Gastroesophageal sphincter (tissue), 3 donors: ENCODE results near the gene MTX1.

ENCODE experiments used
- EP300 ChIP-seq: sonication (generic); formaldehyde crosslinking; IDR thresholded peaks from one replicate; pipeline ENCODE4 v1.6.1; 2017; ENCODE audit warnings: antibody characterized with exemption, mild to moderate bottlenecking
- POLR2A ChIP-seq, 2 donors: fragments of 450-650 bp; IDR thresholded peaks; one replicate each; pipeline ENCODE4 v1.6.1; 2017; ENCODE audit warnings: antibody characterized with exemption in 2 of 2, mild to moderate bottlenecking in 2 of 2, moderate library complexity in 1 of 2
- POLR2AphosphoS5 ChIP-seq: sonication (generic); formaldehyde crosslinking; IDR thresholded peaks from one replicate; pipeline ENCODE4 v1.6.1; 2017; ENCODE audit warnings: antibody characterized with exemption
- TF ChIP-seq, protein P1 (sequence below), 4 experiments: fragments of 200-600 bp in 2 of 4; fragments of 450-650 bp in 2 of 4; sonication (generic) in 1 of 4; IDR thresholded peaks; one replicate each; pipeline ENCODE4 v1.5.1; 2017 to 2019; ENCODE audit warnings: antibody characterized with exemption in 4 of 4, mild to moderate bottlenecking in 2 of 4, moderate library complexity in 2 of 4

- TF ChIP-seq, protein P1, sequence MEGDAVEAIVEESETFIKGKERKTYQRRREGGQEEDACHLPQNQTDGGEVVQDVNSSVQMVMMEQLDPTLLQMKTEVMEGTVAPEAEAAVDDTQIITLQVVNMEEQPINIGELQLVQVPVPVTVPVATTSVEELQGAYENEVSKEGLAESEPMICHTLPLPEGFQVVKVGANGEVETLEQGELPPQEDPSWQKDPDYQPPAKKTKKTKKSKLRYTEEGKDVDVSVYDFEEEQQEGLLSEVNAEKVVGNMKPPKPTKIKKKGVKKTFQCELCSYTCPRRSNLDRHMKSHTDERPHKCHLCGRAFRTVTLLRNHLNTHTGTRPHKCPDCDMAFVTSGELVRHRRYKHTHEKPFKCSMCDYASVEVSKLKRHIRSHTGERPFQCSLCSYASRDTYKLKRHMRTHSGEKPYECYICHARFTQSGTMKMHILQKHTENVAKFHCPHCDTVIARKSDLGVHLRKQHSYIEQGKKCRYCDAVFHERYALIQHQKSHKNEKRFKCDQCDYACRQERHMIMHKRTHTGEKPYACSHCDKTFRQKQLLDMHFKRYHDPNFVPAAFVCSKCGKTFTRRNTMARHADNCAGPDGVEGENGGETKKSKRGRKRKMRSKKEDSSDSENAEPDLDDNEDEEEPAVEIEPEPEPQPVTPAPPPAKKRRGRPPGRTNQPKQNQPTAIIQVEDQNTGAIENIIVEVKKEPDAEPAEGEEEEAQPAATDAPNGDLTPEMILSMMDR (IDR thresholded peaks at IDR 0.05): peak in 3 of 4 experiments; percentile 29 to 94 (median 73)
- TF ChIP-seq POLR2A (IDR thresholded peaks at IDR 0.05) (peak; percentile 71 to 92), POLR2AphosphoS5 (peak; percentile 94), EP300 (no peak)
These were observed 36.1 kb downstream of the MTX1 start for GRCh38 chr1:155244368-155245162.
